Lung (tissue), 12 donors: ENCODE data around the gene PLCD3. TPM values are rescaled to one million over a fixed set of nuclear protein-coding genes. Genes with fewer than 3 reads are reported as not detected.

Experiments used
- ATAC-seq: fragments of 200-7000 bp; cut with Tn5 transposase; one replicate; pipeline ENCODE4 v1.9.1; 2020; ENCODE audit warnings: moderate number of reproducible peaks; ENCODE audit not compliant: insufficient read depth, low FRiP score
- DNase-seq, 3 donors: peaks; one replicate each; pipeline ENCODE4 v3.0.0-alpha.2; 2013 to 2017
- H3K27ac ChIP-seq, 2 donors: one replicate each; pipeline ENCODE4 v1.5.1; 2013; ENCODE audit warnings: mild to moderate bottlenecking in 2 of 2, moderate library complexity in 2 of 2, control low read depth in 1 of 2, inconsistent platforms in 1 of 2, low read depth in 1 of 2, low read length in 1 of 2
- H3K27me3 ChIP-seq, 3 donors: one replicate each; pipeline ENCODE4 v1.5.1; 2013; ENCODE audit warnings: low read length in 2 of 3; ENCODE audit not compliant: control insufficient read depth in 3 of 3, insufficient read depth in 3 of 3
- H3K36me3 ChIP-seq, 4 donors: one replicate each; pipeline ENCODE4 v1.5.1; 2013; ENCODE audit warnings: low read length in 4 of 4, mild to moderate bottlenecking in 1 of 4, moderate library complexity in 1 of 4; ENCODE audit not compliant: control insufficient read depth in 4 of 4, insufficient read depth in 4 of 4
- H3K4me1 ChIP-seq, 5 donors: one replicate each; pipeline ENCODE4 v1.5.1; 2013; ENCODE audit warnings: low read length in 5 of 5, mild to moderate bottlenecking in 2 of 5, moderate library complexity in 1 of 5; ENCODE audit not compliant: control insufficient read depth in 5 of 5, insufficient read depth in 5 of 5
- H3K4me3 ChIP-seq: one replicate; pipeline ENCODE4 v1.5.1; 2013; ENCODE audit warnings: mild to moderate bottlenecking, control low read depth, moderate library complexity
- H3K9ac ChIP-seq, 2 donors: one replicate each; pipeline ENCODE4 v1.5.1; 2013; ENCODE audit warnings: low read length in 2 of 2, control low read depth in 1 of 2; ENCODE audit not compliant: insufficient read depth in 1 of 2
- H3K9me3 ChIP-seq, 4 donors: one replicate each; pipeline ENCODE4 v1.5.1; 2013; ENCODE audit warnings: low read length in 3 of 4, mild to moderate bottlenecking in 1 of 4, moderate library complexity in 1 of 4; ENCODE audit not compliant: control insufficient read depth in 4 of 4, insufficient read depth in 3 of 4
- WGBS, 2 donors: extraction: QIAGEN DNeasy Blood & Tissue Kit; methylation state at CpG; one replicate each; pipeline ENCODE4 v1.1.7; 2013; 5-methylcytosine and 5-hydroxymethylcytosine counted together
- polyA plus RNA-seq, 2 donors: library from polyadenylated mRNA; stranded (reverse); fragments of 200-250 nt; gene quantifications; one replicate each; pipeline ENCODE4 v1.2.1, GENCODE V29; 2013
- total RNA-seq, 2 donors: library from RNA; depleted of rRNA in 1 of 2; stranded (reverse); fragments of >200 nt in 1 of 2; gene quantifications; one replicate each; pipeline ENCODE4 v1.2.1, GENCODE V29; 2014 to 2021
- TF ChIP-seq, protein P1 (sequence below): IDR thresholded peaks from 2 replicates; pipeline ENCODE4 v1.5.1; 2012; ENCODE audit warnings: mild to moderate bottlenecking; ENCODE audit errors: control extremely low read depth, extremely low read depth
- donor health status: control.
- donor health status: control.
- donor health status: Bipolar disorder and iron deficiency.
- donor health status: healthy.
- donor health status: DM: yes; HTN: yes; CAD: no.

Gene PLCD3
- total and polyA plus RNA-seq, 4 donors = 3.6 to 43.3 (median 18.9) TPM

DNA sequence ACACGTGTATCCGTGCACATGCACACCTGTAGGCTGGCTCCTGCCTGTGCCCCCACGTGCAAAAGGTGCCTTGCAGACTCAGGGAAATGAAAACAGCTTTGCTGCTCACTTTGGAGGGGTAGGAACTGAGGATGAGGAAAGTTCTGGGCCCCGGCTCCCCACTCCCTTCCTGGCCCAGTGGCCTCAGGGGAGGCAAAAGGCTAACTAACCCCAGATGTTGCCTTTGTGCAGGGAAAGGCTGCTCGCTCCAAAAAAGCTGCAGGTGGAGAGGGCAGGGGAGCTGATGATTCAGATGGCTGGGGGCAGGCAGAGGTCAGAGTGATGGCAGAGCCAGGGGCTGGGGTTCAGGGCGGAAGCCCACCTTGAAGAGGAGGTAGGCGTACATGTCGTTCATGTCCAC is 12.4 kb downstream of the PLCD3 start:
- no peak overlapping the region for H3K27ac ChIP-seq
- peaks cover 0 to 16% (median 0%) of the 10 kb centered on the region in 5 donors for H3K4me1 ChIP-seq
- 90 to 97% methylated on average over 8 of the region's 8 CpGs for WGBS, 2 donors
- DNase-seq = no peak
- H3K27me3 ChIP-seq = no peaks in the 10 kb centered on the region
- ATAC-seq = no peak
- TF ChIP-seq, protein P1, sequence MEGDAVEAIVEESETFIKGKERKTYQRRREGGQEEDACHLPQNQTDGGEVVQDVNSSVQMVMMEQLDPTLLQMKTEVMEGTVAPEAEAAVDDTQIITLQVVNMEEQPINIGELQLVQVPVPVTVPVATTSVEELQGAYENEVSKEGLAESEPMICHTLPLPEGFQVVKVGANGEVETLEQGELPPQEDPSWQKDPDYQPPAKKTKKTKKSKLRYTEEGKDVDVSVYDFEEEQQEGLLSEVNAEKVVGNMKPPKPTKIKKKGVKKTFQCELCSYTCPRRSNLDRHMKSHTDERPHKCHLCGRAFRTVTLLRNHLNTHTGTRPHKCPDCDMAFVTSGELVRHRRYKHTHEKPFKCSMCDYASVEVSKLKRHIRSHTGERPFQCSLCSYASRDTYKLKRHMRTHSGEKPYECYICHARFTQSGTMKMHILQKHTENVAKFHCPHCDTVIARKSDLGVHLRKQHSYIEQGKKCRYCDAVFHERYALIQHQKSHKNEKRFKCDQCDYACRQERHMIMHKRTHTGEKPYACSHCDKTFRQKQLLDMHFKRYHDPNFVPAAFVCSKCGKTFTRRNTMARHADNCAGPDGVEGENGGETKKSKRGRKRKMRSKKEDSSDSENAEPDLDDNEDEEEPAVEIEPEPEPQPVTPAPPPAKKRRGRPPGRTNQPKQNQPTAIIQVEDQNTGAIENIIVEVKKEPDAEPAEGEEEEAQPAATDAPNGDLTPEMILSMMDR = no peak
- H3K36me3 ChIP-seq = peaks cover 0 to 17% (median 1%) of the 10 kb centered on the region in 4 donors
- H3K9me3 ChIP-seq = no peaks in the 10 kb centered on the region
- no peak overlapping the region for H3K4me3 ChIP-seq
- no peak overlapping the region for H3K9ac ChIP-seq

DNA sequence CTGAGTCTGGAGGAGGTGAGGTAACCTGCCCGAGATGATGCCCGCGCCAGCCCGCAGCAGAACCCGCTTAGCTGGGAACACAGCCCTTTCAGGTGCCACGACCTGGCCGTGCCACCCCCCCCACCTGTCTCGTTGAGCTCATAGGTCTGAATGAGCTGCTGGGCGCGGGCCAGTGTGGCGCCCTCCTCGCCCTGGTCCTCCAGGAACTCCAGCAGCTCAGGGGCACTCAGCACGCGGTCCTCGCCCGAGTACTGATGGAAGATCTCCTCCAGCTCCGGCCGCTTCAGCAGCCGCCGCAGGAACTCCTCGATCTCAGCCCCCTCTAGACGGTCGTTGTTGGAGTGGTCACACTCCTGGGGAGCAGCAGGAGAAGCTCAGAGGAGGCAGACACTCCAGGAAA is 13.6 kb downstream of the PLCD3 start:
- peaks cover 0 to 17% (median 1%) of the 10 kb centered on the region in 4 donors for H3K36me3 ChIP-seq
- TF ChIP-seq, protein P1 = no peak
- no peak for DNase-seq
- H3K27ac ChIP-seq = no peak overlapping the region
- H3K27me3 ChIP-seq = no peaks in the 10 kb centered on the region
- peaks cover 0 to 6% (median 0%) of the 10 kb centered on the region in 5 donors for H3K4me1 ChIP-seq
- no peak overlapping the region for H3K4me3 ChIP-seq
- WGBS, 2 donors = 92 to 94% methylated on average over 23 of the region's 23 CpGs
- no peak for ATAC-seq
- no peak overlapping the region for H3K9ac ChIP-seq
- H3K9me3 ChIP-seq = no peaks in the 10 kb centered on the region

DNA sequence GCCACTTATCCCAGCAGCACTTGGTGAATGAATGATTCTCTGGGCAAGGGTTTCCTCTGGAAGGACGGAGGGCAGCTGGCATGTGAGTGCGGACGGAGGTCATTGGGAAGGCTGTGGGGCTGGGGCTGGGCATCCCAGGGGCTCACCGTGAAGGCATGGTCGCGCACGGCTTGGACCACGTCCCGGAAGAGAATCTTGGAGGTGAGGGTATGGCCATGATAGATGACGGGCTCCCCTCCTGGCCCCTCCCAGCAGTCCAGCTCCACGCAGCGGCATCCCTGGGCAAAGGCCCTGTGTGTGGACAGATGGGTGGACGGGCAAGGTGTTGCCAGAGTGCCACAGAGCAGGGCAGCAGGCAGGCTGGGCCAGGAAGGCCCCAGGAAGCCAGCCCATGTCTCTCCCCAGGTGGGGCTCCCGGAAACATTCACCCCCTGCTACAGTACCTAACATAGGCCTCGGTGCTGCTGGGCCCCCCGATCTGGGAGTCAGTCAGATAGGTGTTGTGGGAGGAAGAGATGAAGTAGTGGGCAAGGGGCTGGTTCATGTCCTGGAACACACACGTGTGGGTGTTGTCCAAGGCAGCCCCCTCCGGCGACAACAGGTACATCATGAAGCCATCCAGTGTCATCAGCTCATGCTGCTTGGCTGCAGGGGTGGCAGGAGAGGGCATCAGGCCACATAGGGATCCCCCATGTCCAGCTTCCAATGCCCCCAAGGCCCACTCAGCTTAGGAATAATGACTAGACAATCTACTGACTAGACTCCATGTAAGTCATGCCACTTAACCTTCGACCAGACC is 14.3 kb downstream of the PLCD3 start:
- WGBS, 2 donors = 93 to 94% methylated on average over 20 of the region's 20 CpGs
- Histone ChIP-seq H3K27ac (no peak overlapping the region), H3K9me3 (no peaks in the 10 kb centered on the region), H3K36me3 (peaks cover 0 to 19% (median 1%) of the 10 kb centered on the region in 4 donors), H3K9ac (no peak overlapping the region), H3K27me3 (no peaks in the 10 kb centered on the region), H3K4me1 (peaks cover 0 to 1% (median 0%) of the 10 kb centered on the region in 5 donors), H3K4me3 (no peak overlapping the region)
- TF ChIP-seq, protein P1 = no peak
- no peak for ATAC-seq
- DNase-seq = no peak
